PC-3 (cell line): ENCODE data around the gene CHN1. TPM values are rescaled to one million over a fixed set of nuclear protein-coding genes. Genes with fewer than 3 reads are reported as not detected.

Source experiments
- ATAC-seq: fragments of 200-7000 bp; cut with Tn5 transposase; 2 replicates; pipeline ENCODE4 v1.9.1; 2020; ENCODE audit warnings: mild to moderate bottlenecking, moderate library complexity
- BruUV-seq: library from RNA; stranded (reverse); fragments of 400-500 nt; replicated peaks from 2 replicates; lab custom pipeline; 2021; lab: Mats Ljungman, UMichigan
- CTCF ChIA-PET: fragments of 300-600 bp; sonication (Branson Sonifier 250); formaldehyde crosslinking; loops from one replicate; lab custom pipeline; 2022; ENCODE audit warnings: antibody characterized with exemption; lab: Charles Lee
- POLR2A ChIA-PET: fragments of 300-600 bp; sonication (Branson Sonifier 250); formaldehyde crosslinking; loops from one replicate; lab custom pipeline; 2022; ENCODE audit warnings: antibody characterized with exemption; ENCODE audit not compliant: unreplicated experiment; lab: Charles Lee
- DNase-seq: peaks from one replicate; pipeline ENCODE4 v3.0.0-alpha.2; 2015
- H2AFZ ChIP-seq: fragments of 300-600 bp; sonication (generic); 2 replicates; pipeline ENCODE4 v1.6.0; 2016; ENCODE audit warnings: antibody characterized with exemption, low read length
- H3F3A ChIP-seq: fragments of 300-600 bp; sonication (generic); one replicate; pipeline ENCODE4 v1.6.0; 2017; ENCODE audit warnings: antibody characterized with exemption, low read length, control low read depth, mild to moderate bottlenecking; ENCODE audit not compliant: unreplicated experiment
- H3K27ac ChIP-seq: fragments of 300-600 bp; sonication (generic); 2 replicates; pipeline ENCODE4 v1.5.1; 2016; ENCODE audit warnings: mild to moderate bottlenecking, low read length
- H3K27me3 ChIP-seq: fragments of 300-600 bp; sonication (generic); 2 replicates; pipeline ENCODE4 v1.6.1; 2016; ENCODE audit warnings: low read length, mixed read lengths
- H3K36me3 ChIP-seq: fragments of 300-600 bp; sonication (generic); 2 replicates; pipeline ENCODE4 v1.6.1; 2016; ENCODE audit warnings: low read depth, mixed run types, low read length, mixed read lengths
- H3K4me1 ChIP-seq: fragments of 300-600 bp; sonication (generic); 2 replicates; pipeline ENCODE4 v1.5.1; 2016; ENCODE audit warnings: low read length; ENCODE audit not compliant: insufficient read depth
- H3K4me2 ChIP-seq: fragments of 300-600 bp; sonication (generic); 2 replicates; pipeline ENCODE4 v1.6.0; 2016; ENCODE audit warnings: low read length
- H3K4me3 ChIP-seq: fragments of 300-600 bp; sonication (generic); 2 replicates; pipeline ENCODE4 v1.5.1; 2016; ENCODE audit warnings: mild to moderate bottlenecking, low read length, mixed read lengths
- H3K79me2 ChIP-seq: fragments of 300-600 bp; sonication (generic); 2 replicates; pipeline ENCODE4 v1.6.1; 2017; ENCODE audit warnings: low read length, mixed read lengths
- H3K9ac ChIP-seq: fragments of 300-600 bp; sonication (generic); 2 replicates; pipeline ENCODE4 v1.6.0; 2016; ENCODE audit warnings: mild to moderate bottlenecking, low read length
- H3K9me2 ChIP-seq: fragments of 300-600 bp; sonication (generic); replicated peaks from 2 replicates; pipeline ENCODE4 v1.6.1; 2016; ENCODE audit warnings: mixed run types, low read length, mixed read lengths
- H3K9me3 ChIP-seq: fragments of 300-600 bp; sonication (generic); 2 replicates; pipeline ENCODE4 v1.6.1; 2016; ENCODE audit warnings: low read length, mixed read lengths
- H4K20me1 ChIP-seq: fragments of 300-600 bp; sonication (generic); 2 replicates; pipeline ENCODE4 v1.6.1; 2016; ENCODE audit warnings: low read length, mixed read lengths
- CTCF ChIP-seq: fragments of 300-600 bp; sonication (generic); conservative IDR thresholded peaks from 2 replicates; pipeline ENCODE4 v1.5.1; 2017; ENCODE audit warnings: antibody characterized with exemption, low read depth, mild to moderate bottlenecking, low read length
- EZH2 ChIP-seq: fragments of 300-600 bp; sonication (generic); IDR thresholded peaks from one replicate; pipeline ENCODE4 v1.6.1; 2017; ENCODE audit warnings: antibody characterized with exemption, mild to moderate bottlenecking, low read length; ENCODE audit not compliant: unreplicated experiment
- EZH2phosphoT487 ChIP-seq: fragments of 300-600 bp; sonication (generic); IDR thresholded peaks from 2 replicates; pipeline ENCODE4 v1.6.1; 2018; ENCODE audit warnings: mild to moderate bottlenecking, antibody characterized with exemption, low read length, borderline replicate concordance
- intact Hi-C: fragments of 100-400 bp; cut with micrococcal nuclease; formaldehyde crosslinking; loops from 2 replicates; pipeline ENCODE4 v1.9.0; 2023
- total RNA-seq: library from RNA; depleted of rRNA; stranded (reverse); fragments of >200 nt; gene quantifications from 2 replicates; pipeline ENCODE4 v1.2.3, GENCODE V29; 2014

CHN1 gene
- total RNA-seq, 1 experiment from 2014 or later: 7.8 TPM

- no peaks in the 10 kb centered on the region for H3K79me2 ChIP-seq
- no peak for TF ChIP-seq EZH2
- no peak for TF ChIP-seq CTCF
- no peak for TF ChIP-seq EZH2phosphoT487
- H4K20me1 ChIP-seq: no peaks in the 10 kb centered on the region
- no peaks in the 10 kb centered on the region for H3K9me3 ChIP-seq
- no peak overlapping the region for H3K9ac ChIP-seq
- ATAC-seq (peak; percentile 56), DNase-seq (peak; percentile 27)
- H3K27me3 ChIP-seq: no peaks in the 10 kb centered on the region
- H3F3A ChIP-seq: no peaks in the 10 kb centered on the region
- H3K4me3 ChIP-seq: no peak overlapping the region
- no TSS peak for BruUV-seq
- H2AFZ ChIP-seq: no peak overlapping the region
- intact Hi-C loops: no loop called here
- peak overlapping the region; percentile 31 for H3K4me2 ChIP-seq
- POLR2A ChIA-PET: no interaction called here
- no peaks in the 10 kb centered on the region for H3K9me2 ChIP-seq
- CTCF ChIA-PET: no interaction called here
- no peaks in the 10 kb centered on the region for H3K36me3 ChIP-seq
- peaks cover 20% of the 10 kb centered on the region for H3K4me1 ChIP-seq
- H3K27ac ChIP-seq: no peak overlapping the region
These were observed 252.7 kb downstream of the CHN1 start for GRCh38 chr2:174752403-174753037.

- no peak for DNase-seq
- Histone ChIP-seq H3K4me2 (no peak overlapping the region), H3K79me2 (no peaks in the 10 kb centered on the region), H3K27ac (no peak overlapping the region), H3K4me3 (no peak overlapping the region), H3K9me2 (no peaks in the 10 kb centered on the region), H3K36me3 (no peaks in the 10 kb centered on the region), H2AFZ (no peak overlapping the region), H4K20me1 (no peaks in the 10 kb centered on the region), H3K9ac (no peak overlapping the region), H3K9me3 (no peaks in the 10 kb centered on the region), H3K4me1 (peaks cover 20% of the 10 kb centered on the region), H3F3A (no peaks in the 10 kb centered on the region), H3K27me3 (no peaks in the 10 kb centered on the region)
- BruUV-seq: no TSS peak
- ATAC-seq: no peak
- ChIA-PET CTCF (no interaction called here), POLR2A (no interaction called here)
- TF ChIP-seq EZH2 (no peak), EZH2phosphoT487 (no peak), CTCF (no peak)
- intact Hi-C loops: no loop called here
These were observed 254.2 kb downstream of the CHN1 start for GRCh38 chr2:174750923-174751441.

- no peak for ATAC-seq
- Histone ChIP-seq H3F3A (no peaks in the 10 kb centered on the region), H3K9me2 (no peaks in the 10 kb centered on the region), H2AFZ (no peak overlapping the region), H4K20me1 (no peaks in the 10 kb centered on the region), H3K4me1 (peaks cover 20% of the 10 kb centered on the region), H3K9me3 (no peaks in the 10 kb centered on the region), H3K79me2 (no peaks in the 10 kb centered on the region), H3K27ac (no peak overlapping the region), H3K9ac (no peak overlapping the region), H3K27me3 (no peaks in the 10 kb centered on the region), H3K4me3 (no peak overlapping the region), H3K36me3 (no peaks in the 10 kb centered on the region), H3K4me2 (no peak overlapping the region)
- DNase-seq: no peak
- ChIA-PET POLR2A (no interaction called here), CTCF (interaction anchor here (1.1 to 1.8 kb wide), 3 partner anchors 22 to 235 kb away, joined by 3 to 28 read pairs (median 8); no protein-coding TSS in a partner anchor)
- intact Hi-C loops: loop anchor here (1.0 to 2.0 kb wide), 3 partner anchors 13 to 236 kb away; no protein-coding TSS in a partner anchor
- no TSS peak for BruUV-seq
- TF ChIP-seq EZH2phosphoT487: no peak
- no peak for TF ChIP-seq CTCF
- no peak for TF ChIP-seq EZH2
These were observed 255.4 kb downstream of the CHN1 start for GRCh38 chr2:174749793-174750192.
